ENCODE data around the gene MXD4. TPM values are rescaled to one million over a fixed set of nuclear protein-coding genes. Genes with fewer than 3 reads are reported as not detected.
"Not testable (repeated sequence)": the region's sequence is repeated elsewhere in the genome, so short reads cannot be mapped to it uniquely, and the experiment has no call there.

MXD4 gene
- polyA plus RNA-seq, 1 experiment: 58.3 TPM

DNA sequence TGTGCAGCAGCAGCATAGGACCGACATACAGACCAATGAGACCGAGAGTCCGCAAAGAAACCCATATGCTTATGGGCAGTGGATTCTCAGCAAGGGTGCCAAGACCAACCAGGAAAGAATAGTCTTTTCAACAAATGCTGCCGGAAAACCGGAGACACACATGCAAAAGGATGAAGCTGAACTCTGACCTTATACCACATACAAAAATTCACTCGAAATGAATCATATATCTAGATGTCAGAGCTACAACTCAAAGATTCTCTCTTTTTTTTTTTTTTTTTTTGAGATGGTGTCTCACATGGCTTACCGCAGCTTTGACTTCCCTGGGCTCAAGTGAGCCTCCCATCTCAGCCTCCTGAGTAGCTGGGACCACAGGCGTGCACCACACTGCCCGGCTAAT lies 16.0 kb upstream of the MXD4 start:
- no peak overlapping the region for H3K4me3 ChIP-seq (ENCODE audit: low read depth, low read length)
- H3K36me3 ChIP-seq (ENCODE audit: control insufficient read depth, insufficient read depth, low read length): no peaks in the 10 kb centered on the region
- no peak for TF ChIP-seq CTCF (IDR thresholded peaks at IDR 0.05; ENCODE audit: insufficient read depth, low read depth, low read length)
- ChIA-PET CTCF (no interaction called here), POLR2A (no interaction called here)
- DNase-seq (ENCODE audit: low read depth): no peak
- H3K27me3 ChIP-seq (ENCODE audit: control insufficient read depth, insufficient read depth, low read length): peaks cover 3% of the 10 kb centered on the region; the same call in 1 of the 2 replicates

DNA sequence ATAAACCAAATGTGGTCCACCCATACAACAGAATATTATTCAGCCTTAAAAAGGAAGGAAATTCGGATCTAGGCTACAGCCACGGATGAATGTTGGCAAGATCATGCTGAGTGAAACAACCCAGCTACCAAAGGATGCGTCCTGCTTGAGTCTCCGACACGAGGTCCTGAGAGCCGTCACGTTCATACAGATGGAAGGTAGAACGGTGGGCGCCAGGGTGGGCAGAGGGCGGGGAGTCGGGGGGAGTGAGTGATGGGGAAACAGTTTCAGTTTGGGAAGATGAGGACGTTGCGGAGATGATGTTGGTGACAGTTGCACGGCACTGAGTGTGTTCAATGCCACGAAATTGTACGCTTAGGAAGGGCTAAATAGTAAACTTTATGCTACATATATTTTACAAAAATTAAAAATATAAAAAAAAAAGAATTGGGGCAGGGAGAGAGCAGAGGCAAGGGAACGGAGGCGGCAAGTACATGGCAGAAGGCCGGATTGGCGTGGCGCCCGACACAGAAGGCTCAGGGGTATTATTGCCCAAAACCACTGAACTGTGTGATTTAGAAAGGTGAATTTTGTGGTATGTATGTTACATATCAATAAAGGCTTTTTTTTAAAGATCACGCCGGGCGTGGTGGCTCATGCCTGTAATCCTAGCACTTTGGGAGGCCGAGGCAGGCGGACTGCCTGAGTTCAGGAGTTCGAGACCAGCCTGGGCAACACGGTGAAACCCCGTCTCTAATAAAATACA lies 14.8 kb upstream of the MXD4 start:
- Histone ChIP-seq H3K27me3 (ENCODE audit: control insufficient read depth, insufficient read depth, low read length) (peaks cover 2% of the 10 kb centered on the region; the same call in 1 of the 2 replicates), H3K36me3 (ENCODE audit: control insufficient read depth, insufficient read depth, low read length) (no peaks in the 10 kb centered on the region), H3K4me3 (ENCODE audit: low read depth, low read length) (no peak overlapping the region)
- POLR2A ChIA-PET: no interaction called here
- CTCF ChIA-PET: no interaction called here
- TF ChIP-seq CTCF (IDR thresholded peaks at IDR 0.05; ENCODE audit: insufficient read depth, low read depth, low read length): no peak
- DNase-seq (ENCODE audit: low read depth): no peak

DNA sequence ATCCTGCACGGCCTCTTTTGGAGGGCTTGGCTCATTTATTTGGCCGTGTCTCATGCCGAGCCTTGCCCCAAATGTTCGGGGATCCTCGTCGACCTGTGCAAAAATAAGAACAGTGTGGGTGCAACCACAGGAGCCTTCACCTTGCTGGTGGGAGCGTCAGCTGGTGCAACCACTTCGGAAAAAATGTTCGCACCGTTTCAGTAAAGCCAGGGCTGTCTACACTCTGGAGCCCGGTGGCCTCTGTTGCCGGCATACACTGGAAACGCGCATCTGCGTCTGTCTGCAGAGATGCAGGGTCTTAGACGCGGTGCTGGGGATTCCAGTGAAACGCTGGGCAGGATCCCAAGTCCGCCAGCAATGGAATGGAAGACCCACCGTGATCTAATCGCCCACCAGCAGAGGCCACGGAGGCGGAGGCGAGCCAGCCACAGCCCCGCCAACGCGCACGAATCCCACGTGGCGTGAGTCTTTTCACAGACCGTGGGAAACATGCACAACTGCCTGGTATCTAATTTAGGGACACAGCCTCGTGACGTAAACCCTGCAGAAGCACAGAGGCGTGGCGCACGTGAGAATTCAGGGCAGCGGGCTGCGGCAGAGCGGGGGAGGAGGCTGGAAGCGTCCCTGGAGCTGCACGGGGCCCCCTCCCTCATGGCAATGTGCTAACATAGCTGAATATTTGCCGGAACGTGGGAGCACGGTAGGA lies 13.8 kb upstream of the MXD4 start:
- no peak for DNase-seq (ENCODE audit: low read depth)
- Histone ChIP-seq H3K36me3 (ENCODE audit: control insufficient read depth, insufficient read depth, low read length) (no peaks in the 10 kb centered on the region), H3K4me3 (ENCODE audit: low read depth, low read length) (no peak overlapping the region), H3K27me3 (ENCODE audit: control insufficient read depth, insufficient read depth, low read length) (no peaks in the 10 kb centered on the region)
- ChIA-PET CTCF (no interaction called here), POLR2A (no interaction called here)
- no peak for TF ChIP-seq CTCF (IDR thresholded peaks at IDR 0.05; ENCODE audit: insufficient read depth, low read depth, low read length)

- H3K36me3 ChIP-seq (ENCODE audit: control insufficient read depth, insufficient read depth, low read length); H3K4me3 ChIP-seq (ENCODE audit: low read depth, low read length); H3K27me3 ChIP-seq (ENCODE audit: control insufficient read depth, insufficient read depth, low read length); POLR2A ChIA-PET; CTCF ChIA-PET; DNase-seq (ENCODE audit: low read depth): not testable (repeated sequence)
Observed at GRCh38 chr4:2275044-2275397, 13.1 kb upstream of the MXD4 start.

DNA sequence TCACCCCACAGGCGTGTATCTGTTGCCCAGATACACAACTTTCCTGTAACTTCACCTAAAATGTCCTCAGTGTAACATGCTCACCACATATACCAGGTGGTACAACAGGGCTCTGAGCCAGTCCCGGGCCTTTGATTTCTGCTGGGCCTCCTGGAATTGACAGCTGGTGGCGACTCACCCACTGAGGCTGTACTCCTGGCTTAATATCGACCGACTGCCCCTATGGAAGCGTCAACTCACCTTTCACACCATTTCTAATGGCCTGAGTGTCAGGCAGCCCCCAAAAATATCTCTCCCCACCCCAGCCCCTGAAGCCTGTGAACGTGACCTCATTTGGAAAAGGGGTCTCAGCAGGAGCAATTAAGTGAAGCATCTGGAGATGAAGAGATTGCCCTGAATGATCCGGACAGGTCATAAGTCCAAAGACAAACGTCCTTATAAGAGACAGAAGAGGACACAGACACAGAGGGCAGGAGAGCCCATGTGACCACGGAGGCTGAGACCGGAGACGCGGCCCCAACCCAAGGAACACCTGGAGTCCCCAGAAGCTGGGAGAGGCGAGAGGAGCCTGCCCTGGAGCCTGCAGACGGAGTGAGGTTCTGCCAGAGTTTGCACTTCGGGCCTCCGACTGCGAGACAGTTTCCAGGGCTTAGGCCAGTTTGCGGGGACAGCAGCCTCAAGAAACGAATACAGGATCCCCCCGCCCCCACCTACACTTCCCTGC lies 12.6 kb upstream of the MXD4 start:
- CTCF ChIA-PET: interaction anchor here (0.7 kb wide), 1 partner anchor 79 kb away, joined by 3 read pairs; no protein-coding TSS in a partner anchor
- DNase-seq (ENCODE audit: low read depth): no peak
- POLR2A ChIA-PET: no interaction called here
- Histone ChIP-seq H3K36me3 (ENCODE audit: control insufficient read depth, insufficient read depth, low read length) (no peaks in the 10 kb centered on the region), H3K4me3 (ENCODE audit: low read depth, low read length) (no peak overlapping the region), H3K27me3 (ENCODE audit: control insufficient read depth, insufficient read depth, low read length) (no peaks in the 10 kb centered on the region)
- no peak for TF ChIP-seq CTCF (IDR thresholded peaks at IDR 0.05; ENCODE audit: insufficient read depth, low read depth, low read length)

Measured in BJ (cell line).